ENCODE data around the gene HS1BP3. TPM values are rescaled to one million over a fixed set of nuclear protein-coding genes. Genes with fewer than 3 reads are reported as not detected.
A peak's percentile ranks its signal among the peaks of the same experiment; 100 is the strongest.

The HS1BP3 gene
- total and polyA plus RNA-seq, 2 of the 13 experiments (the other 11 are each of a cell fraction or from before 2014, with no cell fraction given) = 15.2 to 22.0 TPM

- TF ChIP-seq XBP1 (CRISPR knock-in tag; IDR thresholded peaks at IDR 0.05) (no peak), ZNF441 (CRISPR knock-in tag; IDR thresholded peaks at IDR 0.05; ENCODE audit: borderline replicate concordance) (no peak), ETS1 (CRISPR knock-in tag; IDR thresholded peaks at IDR 0.05) (no peak), TOPORS (CRISPR knock-in tag; IDR thresholded peaks at IDR 0.05) (no peak), ZNF841 (CRISPR knock-in tag; IDR thresholded peaks at IDR 0.05; ENCODE audit: borderline replicate concordance) (no peak), TERF1 (CRISPR knock-in tag; IDR thresholded peaks at IDR 0.05) (no peak), ZNF549 (CRISPR knock-in tag; IDR thresholded peaks at IDR 0.05) (no peak), SMARCE1 (IDR thresholded peaks at IDR 0.05; ENCODE audit: borderline replicate concordance) (no peak), IRF2 (CRISPR knock-in tag; IDR thresholded peaks at IDR 0.05) (no peak), ZNF629 (CRISPR knock-in tag; conservative IDR thresholded peaks at IDR 0.05) (no peak), ZNF432 (CRISPR knock-in tag; IDR thresholded peaks at IDR 0.05; ENCODE audit: borderline replicate concordance) (no peak), GABPB1 (CRISPR knock-in tag; IDR thresholded peaks at IDR 0.05) (peak; percentile 50), ZBTB10 (CRISPR knock-in tag; IDR thresholded peaks at IDR 0.05; ENCODE audit: borderline replicate concordance) (no peak), GTF2F1 (IDR thresholded peaks at IDR 0.05; ENCODE audit: low read length) (no peak), ZFP37 (CRISPR knock-in tag; IDR thresholded peaks at IDR 0.05; ENCODE audit: borderline replicate concordance) (0 out of 2 replicates have a peak, but pooled peaks have one; percentile 9), ZNF138 (CRISPR knock-in tag; IDR thresholded peaks at IDR 0.05; ENCODE audit: low read depth) (no peak), ZC3H13 (CRISPR knock-in tag; IDR thresholded peaks at IDR 0.05) (no peak), HNRNPH1 (optimal IDR thresholded peaks at IDR 0.05; ENCODE audit: low read depth, low read length) (no peak), BHLHE40 (IDR thresholded peaks at IDR 0.05; ENCODE audit: low read length) (no peak)
- TF ChIP-seq, protein P1, sequence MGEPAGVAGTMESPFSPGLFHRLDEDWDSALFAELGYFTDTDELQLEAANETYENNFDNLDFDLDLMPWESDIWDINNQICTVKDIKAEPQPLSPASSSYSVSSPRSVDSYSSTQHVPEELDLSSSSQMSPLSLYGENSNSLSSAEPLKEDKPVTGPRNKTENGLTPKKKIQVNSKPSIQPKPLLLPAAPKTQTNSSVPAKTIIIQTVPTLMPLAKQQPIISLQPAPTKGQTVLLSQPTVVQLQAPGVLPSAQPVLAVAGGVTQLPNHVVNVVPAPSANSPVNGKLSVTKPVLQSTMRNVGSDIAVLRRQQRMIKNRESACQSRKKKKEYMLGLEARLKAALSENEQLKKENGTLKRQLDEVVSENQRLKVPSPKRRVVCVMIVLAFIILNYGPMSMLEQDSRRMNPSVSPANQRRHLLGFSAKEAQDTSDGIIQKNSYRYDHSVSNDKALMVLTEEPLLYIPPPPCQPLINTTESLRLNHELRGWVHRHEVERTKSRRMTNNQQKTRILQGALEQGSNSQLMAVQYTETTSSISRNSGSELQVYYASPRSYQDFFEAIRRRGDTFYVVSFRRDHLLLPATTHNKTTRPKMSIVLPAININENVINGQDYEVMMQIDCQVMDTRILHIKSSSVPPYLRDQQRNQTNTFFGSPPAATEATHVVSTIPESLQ (CRISPR knock-in tag; conservative IDR thresholded peaks at IDR 0.05) = no peak
- TF ChIP-seq, protein P2, sequence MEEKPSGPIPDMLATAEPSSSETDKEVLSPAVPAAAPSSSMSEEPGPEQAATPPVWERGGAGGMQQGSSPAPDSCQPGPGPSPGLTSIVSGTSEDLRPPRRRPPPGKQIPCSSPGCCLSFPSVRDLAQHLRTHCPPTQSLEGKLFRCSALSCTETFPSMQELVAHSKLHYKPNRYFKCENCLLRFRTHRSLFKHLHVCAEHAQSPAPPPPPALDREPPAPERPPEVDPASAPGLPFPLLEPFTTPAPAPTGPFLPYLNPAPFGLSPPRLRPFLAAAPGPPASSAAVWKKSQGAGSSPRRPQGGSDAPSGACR (CRISPR knock-in tag; IDR thresholded peaks at IDR 0.05) = no peak
Observed at GRCh38 chr2:20595439-20596192, 55.3 kb downstream of the HS1BP3 start (continued).

Data from HepG2 (cell line).